NCI-H446 treated with DMSO at 0.1 percent for 48 hours (cell line): Measurements from ENCODE around the gene BTBD1.

ENCODE experiments used
- DNase-seq: peaks from one replicate; lab custom pipeline; 2025; lab: John Stamatoyannopoulos, UW

BTBD1 gene

GRCh38 chr15:83066734-83067637 lies at the start of gene BTBD1:
Gene BTBD1 (minus strand): TSS chr15:83067252. CDS start chr15:83067151, 101 bp downstream.
- DNase-seq, result peak; percentile 87

- no peak for DNase-seq
Measured at GRCh38 chr15:83115831-83116565, 48.9 kb upstream of the BTBD1 start.

- no peak for DNase-seq
Measured at GRCh38 chr15:83115410-83115809, 48.4 kb upstream of the BTBD1 start.

DNA sequence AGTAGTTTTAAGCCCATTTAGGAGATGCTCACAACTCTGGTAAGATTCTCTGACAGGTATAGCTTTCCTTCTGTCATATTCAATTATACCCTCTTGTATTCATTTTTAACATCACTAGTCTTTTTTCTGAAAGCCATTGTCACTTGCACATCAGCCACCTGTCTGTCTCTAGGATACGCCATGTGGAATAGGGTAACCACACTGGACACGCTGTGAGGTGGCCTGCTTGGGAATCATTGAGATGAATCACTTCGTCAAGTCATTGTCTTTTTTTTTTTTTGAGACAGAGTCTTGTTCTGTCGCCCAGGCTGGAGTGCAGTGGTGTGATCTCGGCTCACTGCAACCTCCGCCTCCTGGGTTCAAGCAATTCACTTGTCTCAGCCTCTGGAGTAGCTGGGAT lies 47.8 kb upstream of the BTBD1 start:
- DNase-seq, result no peak

DNA sequence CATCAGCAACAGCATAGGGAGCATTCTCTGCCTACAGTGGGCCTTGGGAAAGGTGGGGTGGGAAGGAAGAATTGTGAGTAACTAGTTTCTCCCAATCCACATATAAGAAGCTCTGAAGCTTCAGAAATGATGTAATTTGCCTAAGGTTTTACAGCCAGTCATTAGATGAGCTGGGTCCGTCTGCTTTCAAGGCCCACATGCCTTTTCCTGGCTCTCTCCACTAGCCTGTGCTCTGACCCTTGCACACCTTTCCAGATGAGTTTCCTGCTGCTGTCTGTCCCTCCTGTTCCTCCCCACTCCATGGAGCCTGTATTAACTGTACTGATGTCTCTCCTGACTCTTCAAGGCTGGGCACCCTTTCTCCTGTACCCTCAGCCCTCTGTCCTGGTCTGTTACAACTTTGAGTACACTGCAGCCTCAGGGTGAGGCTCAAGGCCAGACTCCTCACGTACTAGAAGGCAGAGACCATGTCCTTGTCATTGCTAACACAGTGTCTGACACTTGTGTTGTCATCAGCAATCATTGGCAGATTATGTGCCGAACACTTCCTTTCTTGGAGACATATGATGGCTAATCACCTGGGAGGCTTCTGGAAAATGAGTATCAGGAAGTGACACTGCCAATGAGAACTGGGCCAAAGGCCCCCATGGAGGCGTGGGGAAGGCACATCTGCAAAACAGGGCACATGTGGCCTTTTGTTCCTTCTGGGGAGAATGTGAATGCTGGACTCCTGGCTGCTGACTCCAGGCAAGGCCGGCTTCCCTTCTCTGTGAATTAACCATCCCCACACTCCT lies 47.0 kb upstream of the BTBD1 start:
- no peak for DNase-seq

- DNase-seq, result no peak
Measured at GRCh38 chr15:83112956-83113299, 45.9 kb upstream of the BTBD1 start.

GRCh38 chr15:83112233-83112955 lies 45.3 kb upstream of the BTBD1 start:
- no peak for DNase-seq

- no peak for DNase-seq
Measured at GRCh38 chr15:83111149-83111548, 44.1 kb upstream of the BTBD1 start.

DNA sequence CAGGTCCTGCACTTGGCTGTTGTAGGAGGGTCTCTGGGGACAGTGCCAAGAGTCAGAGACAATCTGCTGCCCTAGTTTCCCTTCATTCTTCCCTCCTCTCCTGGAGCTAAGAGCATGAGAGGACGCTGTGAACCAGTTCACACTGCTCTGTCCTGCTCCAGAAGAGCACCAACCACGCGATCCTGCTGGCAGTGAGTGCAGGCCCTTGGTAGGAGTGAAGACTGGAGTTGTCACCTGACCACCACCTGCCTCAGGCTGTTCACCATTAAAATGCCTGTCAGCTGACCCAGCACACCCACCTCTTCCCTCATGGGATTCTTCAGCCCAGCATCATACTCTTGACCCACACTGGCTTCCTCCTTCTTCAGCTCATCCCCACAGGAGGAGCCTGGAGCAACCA lies 43.3 kb upstream of the BTBD1 start:
- no peak for DNase-seq

GRCh38 chr15:83109532-83109931 lies 42.5 kb upstream of the BTBD1 start:
- no peak for DNase-seq

- DNase-seq, result no peak
Measured at GRCh38 chr15:83108266-83109219, 41.5 kb upstream of the BTBD1 start.

GRCh38 chr15:83107841-83108181 lies 40.8 kb upstream of the BTBD1 start:
- DNase-seq, result no peak

DNA sequence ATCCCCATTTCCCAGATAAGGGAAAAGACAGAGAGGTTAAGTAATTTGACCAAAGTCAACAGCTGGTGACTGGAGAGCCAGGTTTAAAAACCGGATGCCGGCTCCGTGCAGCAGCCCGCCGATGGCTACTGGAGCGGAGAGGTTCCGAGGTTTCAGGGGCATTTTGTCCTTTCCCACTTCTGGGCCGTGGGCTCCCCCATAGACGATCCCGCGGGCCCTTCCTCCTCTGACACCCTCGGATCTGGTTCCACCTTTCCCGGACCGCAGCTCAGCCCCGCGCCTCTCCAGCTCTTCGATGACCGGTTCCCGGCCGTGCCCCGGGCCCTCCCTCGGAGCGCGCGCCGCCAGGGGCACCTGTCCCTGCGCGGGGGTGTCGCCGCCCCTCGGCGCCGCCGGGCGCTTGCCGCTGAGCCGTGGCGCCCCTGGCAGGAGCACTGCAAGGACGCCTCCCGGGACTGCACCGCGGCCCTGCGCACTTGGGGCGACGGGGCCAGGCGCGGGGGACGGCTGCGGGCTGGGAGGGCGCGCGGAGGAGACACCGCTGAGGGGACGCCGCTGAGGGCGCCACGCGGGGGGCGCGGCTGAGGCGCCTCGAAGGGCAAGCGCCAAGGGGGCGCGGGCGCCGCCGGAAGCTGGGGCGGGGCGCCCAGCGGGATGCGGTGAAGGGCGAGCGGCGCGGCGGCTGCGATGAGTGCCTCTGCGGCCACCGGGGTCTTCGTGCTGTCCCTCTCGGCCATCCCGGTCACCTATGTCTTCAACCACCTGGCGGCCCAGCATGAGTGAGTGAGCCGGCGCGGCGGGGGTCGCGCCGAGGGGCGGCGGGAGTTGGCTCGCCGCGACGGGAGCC lies 40.2 kb upstream of the BTBD1 start, which contains the start of gene TM6SF1:
Gene TM6SF1, plus strand, starts transcription at position 652 of the 847 bp plus-strand sequence. Its CDS starts 36 bp downstream, at position 688.
- no peak for DNase-seq

DNA sequence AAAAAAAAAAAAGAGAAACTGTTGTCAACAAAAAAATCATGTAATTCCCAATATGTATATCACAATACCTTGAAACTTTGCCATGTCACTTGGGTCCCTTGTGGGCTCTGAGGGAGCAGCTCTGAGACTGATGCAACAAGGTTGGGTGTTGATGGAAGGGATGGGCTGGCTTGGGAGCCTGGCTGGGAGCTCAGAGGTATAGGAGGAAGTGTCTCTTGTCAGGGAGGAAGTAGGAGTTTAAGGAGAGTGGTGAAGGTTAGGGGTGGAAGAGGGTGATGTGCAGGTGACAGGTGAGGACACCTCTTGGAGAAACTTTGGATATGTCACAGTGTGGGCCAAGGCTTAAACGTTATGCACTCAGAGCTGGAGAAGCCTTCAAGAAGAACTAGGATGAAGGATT lies 38.4 kb upstream of the BTBD1 start:
- DNase-seq, result no peak

GRCh38 chr15:83104141-83104540 lies 37.1 kb upstream of the BTBD1 start:
- DNase-seq, result no peak

DNA sequence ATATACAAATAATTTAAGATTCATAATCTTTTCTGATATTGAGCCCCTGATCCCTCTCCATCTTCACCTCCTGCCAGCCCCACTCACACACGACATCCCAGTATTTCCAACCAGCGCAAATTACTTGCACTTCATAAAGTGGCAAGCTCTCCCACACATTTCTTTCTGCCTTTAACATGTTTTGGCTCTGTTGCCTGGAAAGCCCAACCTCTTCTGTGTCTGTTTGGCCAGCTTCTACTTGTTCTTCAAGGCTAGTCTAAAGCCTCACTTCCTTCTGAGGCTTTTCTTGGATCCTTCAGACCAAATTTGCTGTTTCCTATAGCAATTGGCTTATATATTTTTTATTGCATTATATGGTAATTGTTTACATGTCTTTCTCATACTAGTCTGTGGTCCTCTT lies 35.3 kb upstream of the BTBD1 start:
- DNase-seq, result no peak

DNA sequence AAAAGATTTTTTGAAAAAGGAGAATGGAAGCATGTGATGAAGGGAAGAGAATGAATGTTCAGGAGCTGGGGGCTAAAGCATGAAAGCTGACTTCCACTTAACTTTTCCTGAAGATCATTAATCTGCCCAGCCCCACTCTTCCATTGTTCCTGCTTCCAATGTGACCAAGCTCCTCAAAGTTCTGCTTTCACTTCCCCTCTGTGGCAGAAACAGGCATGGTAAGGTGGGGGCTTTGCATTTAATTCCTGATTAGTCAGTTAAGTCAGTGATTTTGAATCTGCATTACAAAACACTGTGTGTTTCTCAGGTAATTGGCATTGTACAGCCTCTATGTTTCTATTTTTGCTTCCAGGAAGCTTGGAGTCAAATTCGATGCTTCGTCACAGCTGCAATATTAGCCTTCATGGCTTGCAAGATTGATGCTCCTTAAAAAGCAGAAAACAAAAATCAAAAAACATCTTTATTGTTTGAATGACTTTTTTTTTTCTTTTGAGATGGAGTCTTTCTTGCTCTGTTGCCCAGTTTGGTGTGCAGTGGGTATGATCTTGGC lies 33.1 kb upstream of the BTBD1 start:
- no peak for DNase-seq

DNA sequence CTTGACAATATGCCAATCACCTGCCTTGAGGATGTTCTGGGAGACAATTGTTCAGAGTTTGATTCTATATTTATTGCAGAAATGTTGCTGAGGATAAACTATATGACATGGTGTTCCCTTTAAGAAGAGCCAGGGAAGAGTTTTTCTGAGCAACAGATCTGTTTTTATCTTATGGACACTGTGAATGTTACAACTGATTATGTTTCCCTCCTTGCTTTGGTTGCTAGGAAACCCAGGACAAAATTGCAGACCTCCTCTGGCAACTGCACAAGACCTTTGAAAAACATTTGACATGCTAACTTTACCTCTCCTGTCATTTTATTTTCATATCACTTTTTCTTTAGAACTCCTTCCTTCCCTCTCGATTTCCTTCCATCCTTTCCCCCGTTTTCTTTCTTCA lies 32.2 kb upstream of the BTBD1 start:
- no peak for DNase-seq

- DNase-seq, result no peak
Measured at GRCh38 chr15:83098079-83098478, 31.0 kb upstream of the BTBD1 start.
